ENCODE measurements around the gene LRMDA.
"Not testable (repeated sequence)": the region's sequence is repeated elsewhere in the genome, so short reads cannot be mapped to it uniquely, and the experiment has no call there.

LRMDA gene

DNA sequence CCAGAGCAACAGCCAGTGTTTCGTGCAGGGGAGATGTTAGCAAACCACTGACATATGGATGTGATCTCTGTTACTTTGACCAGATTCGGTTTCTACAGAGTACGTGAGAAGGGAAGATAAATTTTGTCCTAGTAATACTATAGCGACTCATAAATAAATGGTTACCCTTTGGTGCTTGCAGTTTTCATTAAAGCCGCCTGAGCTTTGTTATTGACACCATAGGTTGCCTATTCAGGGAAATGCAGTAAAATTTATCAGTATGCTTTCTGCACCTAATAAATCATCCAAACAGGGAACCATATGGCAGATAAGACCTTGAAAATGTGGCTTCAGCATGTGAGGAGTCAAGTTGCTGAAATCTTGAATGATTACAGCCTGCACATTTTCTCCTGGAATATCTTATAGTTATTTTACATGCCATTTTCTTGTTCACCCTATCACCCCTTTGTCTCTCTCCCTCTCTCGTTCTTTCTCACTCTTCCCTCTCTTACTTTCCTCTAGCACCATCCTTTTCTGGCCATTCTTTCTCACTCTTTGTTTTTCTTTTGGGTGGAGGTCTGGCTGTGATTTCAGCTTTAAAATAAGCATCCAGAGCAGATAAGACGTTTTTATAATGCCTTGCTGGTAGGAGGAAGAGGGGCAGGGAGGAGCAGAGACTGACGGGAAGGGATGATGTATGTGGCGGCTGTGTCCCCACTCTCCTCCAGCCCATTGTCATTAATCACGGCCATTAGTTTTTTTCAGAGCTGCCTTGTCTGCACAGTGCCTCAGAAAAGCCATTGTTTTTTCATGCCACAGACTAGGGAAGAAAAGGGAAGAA is 182.5 kb downstream of the LRMDA start:
- peak; percentile 57 for DNase-seq

DNA sequence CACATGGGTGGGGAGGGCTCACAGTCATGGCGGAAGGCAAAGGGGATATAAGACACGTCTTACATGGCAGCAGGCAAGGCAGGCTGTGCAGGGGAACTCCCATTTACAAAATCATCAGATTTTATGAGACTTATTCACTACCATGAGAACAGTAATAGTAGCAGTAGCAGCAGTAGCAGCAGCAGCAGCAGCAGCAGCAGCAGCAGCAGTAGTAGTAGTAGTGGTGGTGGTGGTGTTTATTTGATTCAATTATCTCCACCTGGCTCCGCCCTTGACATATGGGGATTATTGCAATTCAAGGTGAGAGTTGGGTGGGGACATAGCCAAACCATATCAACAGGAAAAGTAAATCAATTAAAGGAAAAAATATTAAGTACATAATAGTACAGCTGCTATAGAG is 184.7 kb downstream of the LRMDA start:
- no peak for DNase-seq

DNA sequence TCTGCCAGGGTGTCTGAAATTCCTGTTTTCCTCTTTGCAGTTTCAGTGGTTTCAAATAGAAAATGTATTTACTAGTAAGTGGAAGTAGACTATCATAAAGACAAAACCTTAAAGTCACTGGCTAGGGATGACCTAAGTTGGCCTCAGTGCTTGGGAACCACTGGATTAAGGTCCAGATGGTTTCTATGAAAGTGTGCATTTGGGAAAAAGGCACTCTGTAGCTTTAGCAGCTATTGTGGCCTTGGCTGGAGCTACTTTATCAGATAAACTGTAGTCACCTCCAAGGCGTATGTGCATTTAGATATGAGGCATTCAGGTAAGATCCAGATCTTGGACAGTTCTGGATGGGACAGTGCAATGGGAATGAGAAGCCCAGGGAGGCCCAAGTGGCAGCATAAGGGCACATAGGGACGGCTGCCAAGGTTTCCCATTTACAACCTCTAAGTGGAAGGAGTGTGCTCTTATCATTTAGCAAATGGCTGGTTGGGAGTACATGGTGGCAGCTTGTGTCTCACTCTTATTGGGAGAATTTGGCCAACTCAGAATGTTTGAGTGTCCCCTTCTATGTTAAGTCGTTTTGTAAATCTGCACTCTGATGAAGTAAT is 185.6 kb downstream of the LRMDA start:
- DNase-seq = peak; percentile 26

DNA sequence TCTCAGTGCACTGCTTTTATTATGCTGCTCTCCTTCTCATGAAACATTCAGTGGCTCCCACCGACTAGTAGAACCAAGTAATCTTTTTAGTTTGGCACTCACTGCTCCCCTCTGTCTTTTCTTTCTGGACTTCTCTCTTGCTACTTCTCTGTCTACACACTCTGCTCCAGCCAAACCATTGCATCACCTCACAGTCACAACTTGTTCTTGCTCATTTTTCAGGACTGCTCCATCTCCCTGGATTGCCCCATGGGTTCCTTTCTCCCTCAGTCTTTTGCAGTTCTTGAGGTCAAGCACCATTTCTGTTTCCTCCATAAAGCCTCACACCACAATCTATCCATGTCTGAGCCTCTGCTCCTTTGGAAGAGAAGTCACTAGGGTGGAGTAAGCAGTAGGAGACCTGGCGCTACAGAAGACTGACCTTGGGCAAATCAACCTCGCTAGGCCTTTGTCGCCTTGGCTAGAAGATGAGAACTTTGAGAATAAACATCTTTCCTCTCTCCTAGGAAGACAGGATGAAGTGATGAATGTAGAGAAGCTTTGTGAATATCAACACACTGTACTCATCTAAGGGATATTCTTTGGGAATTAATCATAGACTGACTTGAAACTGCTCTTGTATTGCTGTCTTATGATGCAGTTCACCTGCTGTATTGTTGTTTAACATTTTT is 186.2 kb downstream of the LRMDA start:
- DNase-seq = peak; percentile 61

DNA sequence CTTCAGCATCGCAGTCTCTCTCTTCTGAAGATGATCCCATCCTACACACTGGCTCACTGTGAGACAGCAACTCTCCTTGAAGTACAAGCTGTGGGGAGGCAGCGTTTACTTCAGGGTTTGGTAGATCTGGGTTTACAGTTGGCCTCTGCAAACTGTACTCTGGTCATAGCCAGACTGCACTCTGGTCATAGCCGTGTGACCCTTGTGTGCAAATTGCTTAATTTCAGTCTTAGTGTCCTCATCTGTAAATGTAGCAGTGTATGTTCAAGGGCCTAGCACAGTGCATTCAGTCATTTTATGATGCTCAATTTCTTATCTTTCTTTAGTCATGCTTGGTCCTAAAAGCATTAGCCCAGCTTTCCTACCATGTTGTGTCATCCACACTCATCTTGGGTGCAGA is 188.2 kb downstream of the LRMDA start:
- peak; percentile 27 for DNase-seq

DNA sequence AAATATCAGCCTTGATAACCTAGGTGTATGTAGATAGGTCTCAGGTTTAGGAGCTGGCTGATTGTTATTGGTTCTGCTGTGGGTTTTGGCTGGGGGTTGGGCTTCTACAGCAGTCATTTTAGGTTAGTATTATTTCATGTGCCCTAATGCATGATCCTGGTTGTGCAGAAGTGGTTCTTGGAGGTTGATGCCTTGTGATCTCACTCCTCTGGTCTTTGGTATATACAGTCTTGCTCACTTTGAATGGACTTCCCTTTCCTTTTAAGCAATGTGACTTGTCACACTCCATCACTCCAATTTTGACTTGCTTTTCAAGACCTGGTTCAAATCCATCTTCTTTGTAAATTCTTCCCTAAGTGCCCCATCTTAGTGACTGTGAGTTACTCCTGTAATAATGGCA is 188.9 kb downstream of the LRMDA start:
- peak; percentile 43 for DNase-seq

DNA sequence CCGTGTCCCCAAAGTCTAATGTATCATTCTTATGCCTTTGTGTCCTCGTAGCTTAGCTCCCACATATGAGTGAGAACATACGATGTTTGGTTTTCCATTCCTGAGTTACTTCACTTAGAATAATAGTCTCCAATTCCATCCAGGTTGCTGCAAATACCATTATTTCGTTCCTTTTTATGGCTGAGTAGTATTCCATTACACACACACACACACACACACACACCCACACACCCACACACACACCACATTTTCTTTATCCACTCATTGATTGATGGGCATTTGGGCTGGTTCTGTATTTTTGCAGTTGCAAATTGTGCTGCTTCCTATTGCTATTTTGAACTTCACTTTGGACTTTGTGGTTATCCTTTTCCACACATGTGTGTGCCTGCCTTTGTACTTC is 189.6 kb downstream of the LRMDA start:
- not testable (repeated sequence) for DNase-seq

DNA sequence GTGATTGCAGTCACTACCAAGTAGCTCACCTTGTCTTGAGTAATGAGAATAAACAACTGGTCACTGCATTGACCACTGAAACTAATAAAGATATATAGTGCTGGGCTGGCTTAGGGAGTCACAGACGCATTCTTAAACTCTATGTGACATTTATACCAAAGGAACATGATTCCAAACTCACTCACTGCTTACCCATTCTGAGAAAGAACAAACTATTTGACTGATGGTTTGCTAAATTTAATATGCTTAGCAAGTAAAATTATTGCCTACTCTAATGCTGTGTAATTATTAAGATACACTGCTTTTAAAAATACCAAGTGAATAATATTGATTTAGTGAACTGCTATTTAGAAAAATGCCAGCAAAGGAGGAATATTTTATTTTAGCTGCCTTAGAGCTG is 191.1 kb downstream of the LRMDA start:
- DNase-seq = no peak

DNA sequence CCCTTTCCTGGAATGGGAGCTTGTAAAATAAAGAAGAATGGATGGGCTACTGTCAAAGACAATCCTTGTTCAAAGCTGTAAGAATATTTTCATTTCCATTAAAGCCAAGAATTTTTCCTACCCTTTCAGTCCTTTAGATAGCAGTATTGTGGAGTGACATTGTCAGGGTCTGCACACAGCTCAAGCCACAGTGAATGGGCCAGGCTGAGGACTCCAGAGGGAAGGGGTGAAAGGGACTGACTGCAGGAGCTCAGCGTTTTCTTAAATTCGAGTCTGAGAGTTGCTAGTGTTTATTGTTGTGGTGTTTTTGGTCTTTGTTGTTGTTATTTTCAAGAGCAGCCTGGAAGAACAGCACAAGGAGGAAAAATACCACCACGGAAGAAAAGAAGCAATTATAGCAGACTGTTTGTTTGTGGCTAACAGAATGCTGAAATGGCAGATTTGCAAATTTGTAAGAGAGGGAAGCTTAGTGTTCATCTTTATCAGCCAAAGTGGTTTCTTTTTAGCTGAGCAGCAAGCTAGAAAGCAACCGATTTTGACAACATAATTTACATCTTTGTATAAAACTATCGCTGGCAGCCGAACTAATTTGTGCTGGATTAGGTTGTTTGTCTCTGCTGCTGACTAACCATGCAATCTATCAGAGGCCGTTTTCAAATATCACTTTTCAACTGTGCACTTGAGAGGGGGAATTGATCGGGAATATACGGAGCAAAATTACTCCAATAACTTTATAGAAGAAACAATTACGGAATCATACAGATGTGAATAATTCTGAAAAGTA is 192.1 kb downstream of the LRMDA start:
- no peak for DNase-seq

DNA sequence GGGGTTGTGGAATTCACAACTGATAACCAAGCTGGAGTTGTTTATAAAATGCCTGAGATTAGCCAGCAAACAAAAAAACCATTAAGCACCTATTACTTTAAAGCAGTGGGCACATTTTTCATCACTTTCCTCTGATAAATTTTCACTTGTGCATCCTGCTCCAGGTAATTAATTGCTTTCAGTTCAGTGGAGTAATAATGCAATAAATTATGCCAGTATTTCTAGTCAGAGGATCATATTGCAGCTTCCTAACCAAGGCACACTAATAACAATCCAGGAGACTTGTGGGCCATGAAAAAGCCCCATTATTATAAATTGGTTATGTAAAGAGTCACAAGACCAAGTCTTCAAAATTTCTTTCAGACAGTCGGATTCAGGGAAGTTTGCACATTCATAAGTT is 193.2 kb downstream of the LRMDA start:
- DNase-seq = no peak

DNA sequence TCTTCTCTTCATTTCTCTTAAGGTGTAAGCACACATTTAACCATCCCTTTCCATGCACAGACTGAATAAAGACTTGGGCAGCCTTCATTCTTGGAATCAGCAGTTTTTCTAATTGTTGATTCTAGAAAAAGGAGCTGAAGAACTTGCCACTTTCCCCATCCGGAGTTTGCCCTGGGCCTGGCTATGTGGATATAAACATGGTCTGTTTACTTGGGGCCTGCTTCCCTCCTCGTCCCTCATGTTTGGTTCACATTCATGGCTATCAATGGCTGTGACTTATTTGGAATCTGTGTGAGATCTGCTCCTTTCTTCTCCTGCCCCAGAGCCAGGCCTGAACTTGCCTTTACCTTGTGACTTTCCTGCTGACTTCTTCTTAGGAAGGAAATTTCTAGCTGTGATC is 199.3 kb downstream of the LRMDA start:
- DNase-seq = no peak

DNA sequence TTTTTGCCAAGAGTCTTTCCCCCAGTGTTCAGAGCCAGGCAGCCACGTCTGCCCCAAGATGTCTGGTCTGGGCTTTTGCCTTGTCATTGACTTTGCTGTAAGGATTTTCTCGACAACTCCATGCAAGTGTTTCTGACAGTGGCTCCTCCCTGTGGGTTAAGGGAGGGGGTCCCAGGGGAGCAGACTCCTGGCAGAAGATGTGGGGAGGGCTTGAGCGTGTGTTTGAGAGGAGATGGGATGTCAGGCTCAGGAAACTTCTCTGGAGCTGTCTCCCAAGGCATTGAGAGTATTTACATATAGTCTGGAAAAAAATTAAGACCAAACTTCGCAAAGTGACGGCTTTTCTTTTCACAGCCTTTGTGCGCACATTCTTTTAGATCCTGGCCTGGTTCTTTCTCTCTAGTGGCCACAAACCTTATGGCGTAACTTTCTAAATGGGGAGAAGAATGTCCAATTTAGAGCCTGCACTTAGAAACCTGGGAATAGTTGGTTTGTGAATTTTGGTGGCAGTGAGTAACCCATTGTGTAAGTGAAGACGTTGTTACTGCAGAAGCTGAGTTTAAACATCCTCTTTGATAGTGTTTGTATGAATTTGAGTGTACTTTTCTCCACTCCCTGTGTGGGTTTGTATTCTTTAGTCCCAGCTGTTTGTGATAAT is 201.5 kb downstream of the LRMDA start:
- DNase-seq = no peak

DNA sequence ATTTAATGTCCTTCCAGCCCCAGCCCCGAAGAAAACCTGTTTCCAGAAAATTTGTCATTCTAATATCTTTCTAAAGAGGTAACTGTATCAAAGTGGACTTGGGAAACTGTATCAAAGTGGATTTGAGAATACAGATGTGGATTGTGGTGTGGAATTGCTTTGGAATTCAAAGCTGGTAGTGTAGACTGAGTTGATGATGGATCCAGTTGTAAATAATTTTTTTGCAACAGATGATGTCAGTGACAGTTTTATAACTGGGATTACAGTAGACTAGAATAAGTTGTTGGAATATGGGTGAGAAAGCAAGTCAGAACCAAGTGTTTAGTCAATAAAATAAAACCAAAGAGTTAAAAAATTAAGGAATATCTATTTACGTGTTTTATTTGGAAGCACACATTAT is 202.1 kb downstream of the LRMDA start:
- DNase-seq = no peak

DNA sequence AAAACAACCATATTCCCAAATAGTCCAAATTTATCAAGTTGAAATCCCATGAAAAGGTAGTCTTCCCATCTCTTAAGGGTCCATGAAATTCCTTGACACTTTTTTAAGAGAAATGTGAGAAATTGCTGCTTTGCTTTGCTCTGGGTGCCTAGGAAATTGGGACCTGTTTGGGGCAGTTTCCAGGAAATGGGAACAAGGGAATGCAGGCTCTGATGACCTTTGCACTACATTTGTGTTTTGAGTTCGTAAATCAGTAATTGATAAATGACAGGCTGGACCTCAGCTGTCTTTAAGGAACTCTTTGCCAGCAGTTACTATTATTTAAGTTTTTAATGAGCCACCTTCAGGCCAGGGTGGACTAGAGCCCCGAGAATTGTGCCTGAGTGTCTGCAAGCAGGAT is 203.5 kb downstream of the LRMDA start:
- DNase-seq = no peak

DNA sequence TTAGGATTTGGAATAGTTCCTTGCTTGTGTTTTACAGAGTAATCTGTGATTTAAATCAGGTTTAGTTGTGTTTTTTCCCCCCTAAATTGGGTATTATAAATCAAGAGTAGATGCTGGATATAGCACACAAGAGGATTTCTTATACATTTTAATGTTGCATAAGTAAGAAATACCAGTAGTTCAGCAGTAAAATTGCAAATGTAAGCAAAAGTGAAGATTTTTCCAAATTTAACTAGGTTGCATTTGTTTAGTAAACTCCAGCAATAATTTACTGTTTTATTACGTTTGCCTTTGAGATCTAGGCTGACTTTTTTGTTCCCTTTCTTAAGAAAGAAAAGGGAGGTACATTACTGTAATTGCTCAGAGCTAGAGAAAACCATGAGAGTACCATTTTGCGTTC is 207.3 kb downstream of the LRMDA start:
- DNase-seq = no peak

DNA sequence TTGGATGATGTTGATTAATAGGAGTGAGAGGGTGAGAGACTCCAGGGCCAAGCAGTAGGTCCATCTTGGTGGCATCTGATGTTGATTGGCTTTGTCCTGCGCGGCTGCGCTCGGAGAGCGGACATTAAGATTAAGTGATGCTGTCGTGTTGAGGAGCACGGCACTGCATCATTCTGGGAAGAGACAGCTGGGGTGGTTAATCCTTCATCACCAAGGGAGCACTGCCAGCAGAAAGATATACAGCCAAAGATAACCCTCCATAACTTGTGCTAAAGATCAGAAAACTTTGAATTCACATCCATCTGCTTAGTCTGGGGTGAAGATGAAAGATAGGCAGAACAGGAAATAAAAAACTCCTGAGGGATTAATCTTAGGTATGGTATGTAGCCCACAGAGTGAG is 208.3 kb downstream of the LRMDA start:
- no peak for DNase-seq

DNA sequence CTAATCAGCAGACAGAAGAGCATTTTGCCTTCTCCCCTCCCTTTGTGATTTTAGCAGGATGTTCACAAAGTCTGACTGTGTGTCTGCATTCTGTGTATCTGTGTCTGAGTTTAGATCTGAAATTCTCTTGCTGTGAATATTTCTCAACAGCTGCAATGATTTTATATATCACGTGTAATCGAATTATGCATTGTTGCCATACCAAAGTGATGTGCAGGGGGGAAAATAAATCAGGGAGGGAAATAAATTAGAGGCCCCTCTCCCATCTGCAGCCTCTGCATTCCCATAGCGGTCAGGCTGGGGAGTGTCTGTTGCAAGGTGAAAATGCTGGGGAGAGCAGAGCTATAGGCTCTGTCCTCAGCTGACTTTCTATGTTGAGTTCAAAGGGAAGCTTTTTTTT is 209.0 kb downstream of the LRMDA start:
- no peak for DNase-seq

DNA sequence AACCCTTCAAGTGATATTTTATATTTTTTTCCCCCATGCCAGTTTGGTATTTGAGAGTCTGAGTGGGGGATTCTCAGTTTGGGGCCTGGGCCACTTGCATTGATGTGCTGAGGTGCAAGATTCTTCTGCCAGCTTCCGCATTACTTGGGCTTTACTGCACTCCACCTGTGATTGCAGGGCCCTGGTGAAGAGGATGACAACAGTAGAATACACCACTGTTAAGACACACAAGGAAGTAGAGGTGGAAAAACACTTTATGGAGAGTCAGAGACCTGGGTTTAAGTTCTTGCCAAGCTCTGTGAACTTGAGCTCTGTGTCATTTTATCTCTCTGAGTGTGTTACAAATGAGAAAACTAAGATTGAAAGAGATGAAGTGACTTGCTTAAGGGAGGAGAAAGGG is 209.4 kb downstream of the LRMDA start:
- DNase-seq = no peak

DNA sequence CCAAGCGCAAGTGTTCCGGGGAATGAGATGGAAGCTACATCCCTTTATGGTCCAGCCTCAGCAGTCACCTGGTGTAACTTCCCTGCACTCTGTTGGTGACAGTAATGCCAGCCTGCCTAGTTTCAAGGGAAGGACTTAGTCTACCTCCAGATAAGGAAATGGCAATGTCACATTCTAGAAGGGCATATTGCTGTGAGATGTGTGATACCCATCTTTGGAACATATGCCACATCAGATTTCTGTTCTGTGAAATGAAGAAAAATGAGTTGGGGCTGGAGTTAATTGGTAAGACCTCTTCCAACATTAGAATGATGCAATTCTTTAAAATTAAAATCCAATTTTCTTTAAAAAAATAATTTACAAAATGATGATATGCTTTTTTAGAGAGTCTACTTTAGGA is 212.0 kb downstream of the LRMDA start:
- no peak for DNase-seq

DNA sequence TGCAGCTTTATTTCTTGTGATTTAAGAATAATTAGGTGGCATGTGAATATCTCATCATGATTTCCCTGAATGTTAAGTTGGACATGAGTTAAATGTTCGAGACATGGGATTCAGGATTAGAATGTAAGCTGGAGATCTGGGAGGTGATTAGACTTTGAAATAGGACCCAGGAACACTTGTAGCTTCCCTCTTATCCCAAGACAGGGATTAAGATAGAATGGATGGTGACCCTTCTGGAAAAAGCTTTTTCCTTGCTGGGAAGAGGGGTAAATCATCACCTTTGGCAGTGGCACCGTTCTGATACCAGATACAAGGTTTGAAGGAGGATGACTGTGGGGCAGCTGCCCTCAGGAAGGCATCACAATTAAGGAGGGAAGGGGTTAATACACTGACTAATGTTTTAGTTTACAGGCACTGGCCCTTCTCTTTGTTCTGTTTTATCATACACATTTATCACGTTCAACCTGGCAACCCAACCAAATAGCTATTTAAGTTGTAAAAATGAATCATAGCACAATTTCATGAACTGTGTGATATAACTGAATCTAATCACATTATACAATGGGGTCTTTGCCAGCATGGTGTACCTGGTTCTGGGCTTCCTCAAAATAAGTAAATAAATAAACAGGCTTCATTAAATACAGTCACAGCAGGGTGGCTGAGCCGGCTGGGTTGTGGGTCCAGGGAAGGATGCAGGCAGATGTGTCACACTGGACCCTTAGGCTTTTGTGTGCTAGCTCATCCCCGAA is 212.7 kb downstream of the LRMDA start:
- no peak for DNase-seq

DNA sequence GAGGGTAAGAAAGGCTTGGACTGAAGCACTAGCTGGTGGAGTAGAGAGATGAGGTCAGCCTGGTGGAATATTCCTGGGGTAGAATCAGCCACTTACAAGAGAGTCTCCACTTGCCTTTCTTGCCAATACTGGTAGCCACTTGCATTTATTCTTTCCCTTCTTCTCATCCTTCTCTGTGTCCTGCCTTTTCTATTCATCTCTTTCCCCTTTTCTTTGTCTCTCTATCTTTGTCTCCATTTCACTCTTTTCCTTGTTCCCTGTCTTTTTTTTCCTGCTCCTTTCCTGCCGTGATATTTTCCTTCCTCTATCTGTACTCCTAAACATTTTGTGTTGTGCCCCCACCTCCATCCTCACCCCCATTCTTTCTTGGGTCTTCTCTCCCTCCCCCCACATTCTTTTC is 214.3 kb downstream of the LRMDA start:
- no peak for DNase-seq

All from suppressor macrophage treated with lipopolysaccharide for 4 hours (primary cell).